ENCODE results near the gene FXYD6. TPM values are rescaled to one million over a fixed set of nuclear protein-coding genes. Genes with fewer than 3 reads are reported as not detected.

The FXYD6 gene
- total and polyA plus RNA-seq, 2 of the 8 experiments (the other 6 are each of a cell fraction or from before 2014, with no cell fraction given) = 44.6 to 117 TPM

- DNase-seq (ENCODE audit: low read depth in 1 of 2, low spot score in 2 of 2) (no peak), FAIRE-seq (no peak)
- Histone ChIP-seq H3K4me1 (replicated peaks in 1 of 4; ENCODE audit: control insufficient read depth in 3 of 4, insufficient read depth in 4 of 4, low read length in 3 of 4) (peaks cover 0 to 5% (median 3%) of the 10 kb centered on the region in 4 experiments; a peak in 4 of 7 replicates), H3K4me3 (ENCODE audit: extremely low read depth in 1 of 4, insufficient read depth in 2 of 4, low read depth in 3 of 4, low read length in 4 of 4) (no peak overlapping the region), H3K36me3 (ENCODE audit: control insufficient read depth in 2 of 4, insufficient read depth in 4 of 4, low read length in 3 of 4) (no peaks in the 10 kb centered on the region), H2BK5ac (ENCODE audit: low read depth, low read length) (no peak overlapping the region), H3K27me3 (replicated peaks in 1 of 4; ENCODE audit: control insufficient read depth in 3 of 4, extremely low read depth in 1 of 4, insufficient read depth in 3 of 4, low read length in 3 of 4) (peaks cover under 1 to 27% (median 24%) of the 10 kb centered on the region in 4 experiments), H4K91ac (replicated peaks; ENCODE audit: insufficient read length, low read length) (no peak overlapping the region), H2BK20ac (ENCODE audit: low read length) (no peak overlapping the region), H4K5ac (ENCODE audit: insufficient read length, low read depth, low read length) (no peak overlapping the region), H3K9me3 (ENCODE audit: insufficient read depth in 2 of 2, low read depth in 1 of 2, low read length in 1 of 2) (no peaks in the 10 kb centered on the region), H4K8ac (ENCODE audit: extremely low read depth, insufficient read depth, low read length) (no peak overlapping the region), H3K23me2 (ENCODE audit: low read depth, low read length) (no peaks in the 10 kb centered on the region), H4K20me1 (replicated peaks in 1 of 2; ENCODE audit: control insufficient read depth in 1 of 2, insufficient read depth in 2 of 2, low read length in 2 of 2) (no peaks in the 10 kb centered on the region), H3K79me1 (ENCODE audit: low read depth, low read length) (no peaks in the 10 kb centered on the region), H2BK120ac (replicated peaks; ENCODE audit: low read depth, low read length) (no peak overlapping the region), H3K9ac (replicated peaks in 1 of 4; ENCODE audit: extremely low read depth in 1 of 4, low read depth in 3 of 4, low read length in 3 of 4) (no peak overlapping the region), H3K18ac (ENCODE audit: extremely low read depth, low read length) (no peak overlapping the region), H2BK12ac (ENCODE audit: low read depth, low read length) (0 out of 2 replicates have a peak overlapping the region, but pooled peaks have one; percentile 27), H3K56ac (replicated peaks; ENCODE audit: insufficient read length, low read depth, low read length) (no peak overlapping the region), H3K23ac (ENCODE audit: insufficient read length) (no peak overlapping the region), H3K4ac (replicated peaks; ENCODE audit: insufficient read length, low read depth, low read length) (no peak overlapping the region), H3K4me2 (ENCODE audit: insufficient read depth in 1 of 2, low read depth in 2 of 2, low read length in 2 of 2) (no peak overlapping the region), H2AK5ac (ENCODE audit: low read depth, low read length) (no peak overlapping the region), H2AFZ (ENCODE audit: low read length) (no peak overlapping the region), H2BK15ac (ENCODE audit: low read length) (no peak overlapping the region), H3K14ac (ENCODE audit: insufficient read length) (no peak overlapping the region), H3K27ac (ENCODE audit: low read depth, low read length) (no peak overlapping the region), H3K79me2 (ENCODE audit: control insufficient read depth in 1 of 2, insufficient read depth in 2 of 2, low read length in 2 of 2) (no peaks in the 10 kb centered on the region)
- WGBS, 2 experiments (ENCODE audit: extremely low coverage in 1 of 2, insufficient coverage in 1 of 2, insufficient read length in 1 of 2, insufficient replicate concordance in 2 of 2, low coverage in 1 of 2, low lambda C conversion rate in 2 of 2, missing lambda C conversion rate in 1 of 2) = 73% methylated on average over 3 of the region's 3 CpGs; no CpG with 5 or more reads in 1 of the 2 experiments
- POLR2A ChIA-PET (ENCODE audit: partially characterized antibody) = interaction anchor here (0.6 kb wide), 1 partner anchor 68 kb away, joined by 3 read pairs; no protein-coding TSS in a partner anchor
- CTCF ChIA-PET (ENCODE audit: partially characterized antibody) = interaction anchor here (0.6 to 1.8 kb wide), 7 partner anchors 9 to 346 kb away, joined by 3 to 7 read pairs (median 4); no protein-coding TSS in a partner anchor
- TF ChIP-seq MAFK (IDR thresholded peaks at IDR 0.05; ENCODE audit: low read depth, low read length) (no peak), CEBPB (IDR thresholded peaks at IDR 0.05; ENCODE audit: low read depth, low read length) (no peak), TAF7 (optimal IDR thresholded peaks at IDR 0.05; ENCODE audit: borderline replicate concordance, low read depth, low read length) (no peak), RFX5 (IDR thresholded peaks at IDR 0.05; ENCODE audit: borderline replicate concordance, low read depth, low read length) (no peak), YY1 (IDR thresholded peaks at IDR 0.05; ENCODE audit: low read depth, low read length) (no peak), RBBP5 (IDR thresholded peaks at IDR 0.05; ENCODE audit: borderline replicate concordance, low read depth, low read length) (no peak), ZNF274 (IDR thresholded peaks at IDR 0.05; ENCODE audit: borderline replicate concordance, extremely low read depth, low read length) (no peak), BRCA1 (IDR thresholded peaks at IDR 0.05; ENCODE audit: low read depth, low read length) (no peak), KDM5A (IDR thresholded peaks at IDR 0.05; ENCODE audit: low read length) (no peak), FOSL1 (IDR thresholded peaks at IDR 0.05; ENCODE audit: insufficient read depth, low read depth, low read length) (no peak), BACH1 (IDR thresholded peaks at IDR 0.05; ENCODE audit: low read length) (no peak), POU5F1 (IDR thresholded peaks at IDR 0.05; ENCODE audit: low read depth, low read length) (no peak), POLR2A (IDR thresholded peaks at IDR 0.05; ENCODE audit: control extremely low read depth in 1 of 2, low read depth in 2 of 2, low read length in 2 of 2) (no peak), TBP (IDR thresholded peaks at IDR 0.05; ENCODE audit: low read depth, low read length) (no peak), MAX (IDR thresholded peaks at IDR 0.05) (no peak), CBX8 (IDR thresholded peaks at IDR 0.05; ENCODE audit: borderline replicate concordance, low read depth, low read length) (no peak)
Observed at GRCh38 chr11:117790279-117790678, 86.2 kb downstream of the FXYD6 start.
